ENCODE measurements around the gene TNNI3K.

TNNI3K gene

DNA sequence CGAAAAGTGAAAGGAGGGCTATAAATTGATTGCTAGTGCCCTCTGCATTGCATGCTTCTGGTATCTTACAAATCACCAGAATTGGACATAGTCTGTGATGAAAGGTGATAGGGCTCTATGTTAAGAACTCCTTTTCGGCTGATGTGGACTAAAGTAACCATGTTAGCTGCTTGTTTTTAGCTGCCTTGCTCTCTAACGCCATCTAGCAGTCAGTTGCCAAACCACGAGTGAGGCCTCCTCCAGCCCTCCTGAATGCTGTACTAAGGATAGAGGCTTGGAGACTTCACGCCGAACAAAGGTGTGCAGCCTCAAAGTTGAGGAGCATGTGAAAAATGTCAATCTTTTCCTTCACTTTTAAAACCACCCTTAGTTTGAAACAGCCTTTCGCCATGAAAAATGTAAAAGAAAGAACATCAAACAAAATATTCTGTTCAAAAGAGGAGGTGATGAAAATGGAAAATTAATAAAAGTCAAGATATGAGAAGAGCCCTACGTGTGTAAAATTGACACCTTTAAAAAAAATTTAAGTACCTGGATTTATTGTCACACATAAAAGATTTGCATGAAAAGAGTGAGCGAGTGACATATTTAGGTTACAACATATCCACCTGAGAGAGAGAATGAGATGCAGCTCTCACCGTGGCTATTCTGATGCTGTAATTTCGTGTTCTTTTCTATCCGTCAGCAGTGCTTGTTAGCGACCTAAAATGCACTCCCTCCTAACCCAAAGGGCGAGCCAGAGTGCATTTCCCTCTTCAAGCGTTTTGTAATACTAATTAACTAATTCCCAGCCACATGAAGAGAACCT, 269.1 kb downstream of the TNNI3K start:
- Histone ChIP-seq H3K27me3 (replicated peaks; ENCODE audit: control insufficient read depth, insufficient read depth, low read length) (peaks cover 2% of the 10 kb centered on the region; the same call in 1 of the 2 replicates), H3K36me3 (ENCODE audit: control insufficient read depth, insufficient read depth, low read length) (no peaks in the 10 kb centered on the region), H3K4me3 (replicated peaks; ENCODE audit: low read depth, low read length) (no peak overlapping the region)
- TF ChIP-seq, protein P1, sequence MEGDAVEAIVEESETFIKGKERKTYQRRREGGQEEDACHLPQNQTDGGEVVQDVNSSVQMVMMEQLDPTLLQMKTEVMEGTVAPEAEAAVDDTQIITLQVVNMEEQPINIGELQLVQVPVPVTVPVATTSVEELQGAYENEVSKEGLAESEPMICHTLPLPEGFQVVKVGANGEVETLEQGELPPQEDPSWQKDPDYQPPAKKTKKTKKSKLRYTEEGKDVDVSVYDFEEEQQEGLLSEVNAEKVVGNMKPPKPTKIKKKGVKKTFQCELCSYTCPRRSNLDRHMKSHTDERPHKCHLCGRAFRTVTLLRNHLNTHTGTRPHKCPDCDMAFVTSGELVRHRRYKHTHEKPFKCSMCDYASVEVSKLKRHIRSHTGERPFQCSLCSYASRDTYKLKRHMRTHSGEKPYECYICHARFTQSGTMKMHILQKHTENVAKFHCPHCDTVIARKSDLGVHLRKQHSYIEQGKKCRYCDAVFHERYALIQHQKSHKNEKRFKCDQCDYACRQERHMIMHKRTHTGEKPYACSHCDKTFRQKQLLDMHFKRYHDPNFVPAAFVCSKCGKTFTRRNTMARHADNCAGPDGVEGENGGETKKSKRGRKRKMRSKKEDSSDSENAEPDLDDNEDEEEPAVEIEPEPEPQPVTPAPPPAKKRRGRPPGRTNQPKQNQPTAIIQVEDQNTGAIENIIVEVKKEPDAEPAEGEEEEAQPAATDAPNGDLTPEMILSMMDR (IDR thresholded peaks at IDR 0.05; ENCODE audit: insufficient read depth, low read length, poor library complexity, severe bottlenecking): peak; percentile 90
- DNase-seq (ENCODE audit: extremely low read depth, insufficient read length): no peak

DNA sequence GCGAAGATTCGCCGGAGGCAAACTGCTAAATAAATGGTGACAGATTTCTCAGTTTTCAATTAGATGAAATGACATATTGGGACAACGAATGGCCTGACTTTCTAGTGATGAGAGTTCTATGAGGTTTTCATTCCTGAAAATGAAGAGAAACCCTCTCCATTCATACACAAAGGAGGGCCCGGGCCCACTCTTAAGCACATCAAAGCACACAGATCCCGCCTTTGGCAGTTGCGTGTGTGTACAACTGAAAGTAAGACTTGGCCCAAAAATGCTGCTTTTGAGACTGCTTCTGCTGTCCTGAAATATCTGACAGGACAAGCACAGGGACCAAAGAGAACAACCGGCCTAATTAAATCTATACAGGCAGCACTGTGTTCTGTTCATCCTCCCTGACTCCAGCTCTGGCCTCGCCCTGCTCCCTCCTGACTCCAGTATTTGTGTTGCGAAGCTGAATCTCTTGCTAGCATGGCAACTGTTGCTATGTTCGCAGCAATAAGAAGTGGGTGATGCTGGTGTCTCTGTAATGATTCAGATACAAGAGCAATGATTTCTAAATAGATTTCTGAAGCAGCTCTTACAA, 269.8 kb downstream of the TNNI3K start:
- Histone ChIP-seq H3K4me3 (replicated peaks; ENCODE audit: low read depth, low read length) (no peak overlapping the region), H3K27me3 (replicated peaks; ENCODE audit: control insufficient read depth, insufficient read depth, low read length) (peaks cover 2% of the 10 kb centered on the region; the same call in 1 of the 2 replicates), H3K36me3 (ENCODE audit: control insufficient read depth, insufficient read depth, low read length) (no peaks in the 10 kb centered on the region)
- TF ChIP-seq, protein P1 (IDR thresholded peaks at IDR 0.05; ENCODE audit: insufficient read depth, low read length, poor library complexity, severe bottlenecking): no peak
- DNase-seq (ENCODE audit: extremely low read depth, insufficient read length): no peak

DNA sequence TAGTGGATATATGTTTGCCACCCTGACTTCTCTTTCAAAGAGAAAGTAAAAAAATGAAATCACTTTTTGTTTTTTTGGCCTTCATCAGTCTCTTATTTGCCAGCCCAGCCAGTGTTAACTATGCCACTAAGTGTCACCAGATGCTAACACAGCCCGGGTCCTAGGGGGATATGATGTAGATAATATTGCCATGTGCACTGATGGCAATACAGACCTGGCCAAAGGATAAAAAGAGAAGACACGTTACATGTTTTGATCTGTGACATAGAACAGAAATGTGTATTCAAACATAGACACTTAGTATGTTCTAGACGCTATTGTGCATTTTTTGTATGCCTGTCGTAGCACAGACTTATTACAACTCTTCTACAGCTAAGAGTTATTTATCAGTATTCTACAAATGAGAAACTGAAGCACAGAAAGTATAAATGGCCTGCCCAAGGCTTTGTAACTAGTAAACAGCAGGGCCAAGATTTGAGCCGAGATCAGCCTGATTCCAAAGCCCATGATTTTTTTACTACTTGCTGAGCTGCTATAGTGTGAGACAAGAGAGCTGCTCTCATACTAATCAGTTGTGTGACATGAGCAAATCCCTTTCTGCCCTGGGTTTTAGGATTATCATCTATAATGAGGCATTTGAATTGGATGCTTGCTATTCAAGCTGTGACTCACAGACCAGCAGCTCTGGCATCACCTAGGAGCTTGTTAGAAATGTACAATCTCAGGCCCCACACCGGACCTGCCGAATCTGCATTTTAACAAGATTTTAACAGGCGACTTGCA, 270.9 kb downstream of the TNNI3K start:
- Histone ChIP-seq H3K36me3 (ENCODE audit: control insufficient read depth, insufficient read depth, low read length) (no peaks in the 10 kb centered on the region), H3K27me3 (replicated peaks; ENCODE audit: control insufficient read depth, insufficient read depth, low read length) (peaks cover 2% of the 10 kb centered on the region; the same call in 1 of the 2 replicates), H3K4me3 (replicated peaks; ENCODE audit: low read depth, low read length) (no peak overlapping the region)
- DNase-seq (ENCODE audit: extremely low read depth, insufficient read length): no peak
- TF ChIP-seq, protein P1 (IDR thresholded peaks at IDR 0.05; ENCODE audit: insufficient read depth, low read length, poor library complexity, severe bottlenecking): no peak

DNA sequence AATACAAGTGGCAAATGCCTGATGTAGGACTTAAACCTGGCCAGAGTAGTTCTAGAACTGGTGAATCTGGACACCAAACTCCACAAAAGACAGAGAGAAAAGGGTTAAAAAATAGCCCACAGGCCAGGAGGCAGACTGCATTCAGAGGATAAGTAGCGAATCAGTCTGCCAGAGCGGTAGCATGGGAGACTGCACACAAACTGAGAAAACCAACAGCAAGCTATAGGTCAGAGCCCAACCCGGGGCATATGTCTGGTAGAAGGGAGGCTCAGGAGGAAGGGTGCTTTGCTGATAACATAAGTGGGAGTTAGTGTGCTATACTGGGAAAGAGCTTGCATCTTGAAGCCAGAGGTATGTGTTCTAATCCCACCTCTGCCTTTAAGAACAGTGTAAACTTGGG, 273.3 kb downstream of the TNNI3K start:
- Histone ChIP-seq H3K27me3 (replicated peaks; ENCODE audit: control insufficient read depth, insufficient read depth, low read length) (peaks cover 2% of the 10 kb centered on the region), H3K4me3 (replicated peaks; ENCODE audit: low read depth, low read length) (no peak overlapping the region), H3K36me3 (ENCODE audit: control insufficient read depth, insufficient read depth, low read length) (no peaks in the 10 kb centered on the region)
- no peak for DNase-seq (ENCODE audit: extremely low read depth, insufficient read length)
- TF ChIP-seq, protein P1 (IDR thresholded peaks at IDR 0.05; ENCODE audit: insufficient read depth, low read length, poor library complexity, severe bottlenecking): no peak

DNA sequence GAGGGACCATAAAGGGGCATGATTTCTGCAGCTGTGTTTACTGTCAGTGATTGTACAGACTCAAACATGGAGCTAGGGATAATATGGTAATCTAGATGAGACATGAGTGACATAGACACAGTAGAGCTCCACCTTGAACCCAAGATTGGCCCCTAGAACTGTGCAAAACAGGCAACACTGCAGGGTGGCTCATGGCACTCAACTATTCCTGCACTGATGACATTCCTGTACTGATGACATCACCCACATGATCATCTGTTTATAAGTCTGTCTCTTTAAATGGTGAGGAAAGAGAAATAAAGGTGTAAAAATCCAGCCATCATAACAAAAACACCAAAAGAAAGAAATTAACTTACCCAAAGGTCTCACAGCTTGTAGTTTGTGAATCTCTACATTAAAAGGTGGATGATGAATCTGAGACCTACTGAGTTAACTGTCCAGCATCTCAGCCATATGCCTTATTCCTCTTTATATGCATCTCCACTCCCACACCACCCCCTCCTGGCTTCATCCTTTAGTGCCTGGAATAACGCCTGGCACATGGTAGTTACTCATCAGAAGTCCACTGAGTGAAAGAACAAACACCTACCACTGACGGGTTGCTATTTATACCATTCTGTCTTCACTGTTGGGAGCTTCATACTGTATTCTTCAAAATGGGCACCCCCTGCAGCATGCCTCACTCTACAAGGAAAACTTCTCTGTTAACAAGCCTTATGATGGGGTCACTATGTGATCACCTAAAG, 277.2 kb downstream of the TNNI3K start, which contains the start of gene LRRC53:
Gene LRRC53, minus strand, starts transcription at position 442 of the 746 bp plus-strand sequence. CDS start 29,262 bp downstream, outside the sequence.
- TF ChIP-seq, protein P1 (IDR thresholded peaks at IDR 0.05; ENCODE audit: insufficient read depth, low read length, poor library complexity, severe bottlenecking): no peak
- no peak for DNase-seq (ENCODE audit: extremely low read depth, insufficient read length)

More for the DNA sequence above, 277.2 kb downstream of the TNNI3K start, which contains the start of gene LRRC53:
- H3K36me3 ChIP-seq (ENCODE audit: control insufficient read depth, insufficient read depth, low read length): no peaks in the 10 kb centered on the region
- no peak within 1 kb of the TSS for H3K4me3 ChIP-seq (replicated peaks; ENCODE audit: low read depth, low read length)
- H3K27me3 ChIP-seq (replicated peaks; ENCODE audit: control insufficient read depth, insufficient read depth, low read length): peaks cover 2% of the 10 kb centered on the region
